Activated CD4-positive, alpha-beta T cell treated with anti-CD3 and anti-CD28 coated beads for 1 hour (primary cell): ENCODE results near the gene TTC23L.

Experiments
- DNase-seq: peaks from one replicate; pipeline ENCODE4 v3.0.0-alpha.2; 2020

TTC23L gene

DNA sequence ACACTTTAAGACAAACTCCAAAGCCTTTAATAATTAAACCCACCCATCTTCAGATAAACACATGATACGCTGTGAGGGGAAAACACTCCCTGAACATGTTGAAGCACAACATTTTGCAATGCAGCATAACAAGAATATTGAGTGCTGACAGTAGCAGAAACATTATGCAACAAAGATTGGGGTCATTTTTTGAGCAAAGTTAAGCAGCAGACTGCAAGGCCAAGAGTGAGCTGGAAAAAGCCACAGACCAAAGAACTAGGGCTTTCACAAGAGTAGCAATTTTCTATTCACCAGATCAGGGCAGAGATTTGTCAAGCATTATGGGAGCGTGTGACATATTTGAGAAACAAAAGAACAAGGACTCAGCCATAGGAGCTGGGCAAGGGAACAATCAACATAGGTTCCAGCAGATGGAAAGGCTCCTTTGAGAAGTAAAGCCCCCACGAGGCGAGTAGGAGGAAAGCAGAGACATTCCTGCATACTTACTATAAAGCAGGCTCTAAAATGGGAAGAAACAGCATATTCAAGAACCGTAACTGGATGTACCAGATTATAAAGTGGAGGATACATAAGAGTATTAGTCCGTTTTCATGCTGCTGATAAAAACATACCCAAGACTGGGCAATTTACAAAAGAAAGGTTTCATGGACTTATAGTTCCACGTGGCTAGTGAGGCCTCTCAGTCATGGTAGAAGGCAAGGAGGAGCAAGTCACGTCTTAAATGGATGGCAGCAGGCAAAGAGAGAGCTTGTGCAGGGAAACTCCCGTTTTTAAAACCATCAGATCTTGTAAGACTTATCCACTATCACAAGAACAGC lies 4.8 kb upstream of the TTC23L start:
- DNase-seq, result no peak

- no peak for DNase-seq
These were observed 4.2 kb upstream of the TTC23L start for GRCh38 chr5:34834794-34835089.

DNA sequence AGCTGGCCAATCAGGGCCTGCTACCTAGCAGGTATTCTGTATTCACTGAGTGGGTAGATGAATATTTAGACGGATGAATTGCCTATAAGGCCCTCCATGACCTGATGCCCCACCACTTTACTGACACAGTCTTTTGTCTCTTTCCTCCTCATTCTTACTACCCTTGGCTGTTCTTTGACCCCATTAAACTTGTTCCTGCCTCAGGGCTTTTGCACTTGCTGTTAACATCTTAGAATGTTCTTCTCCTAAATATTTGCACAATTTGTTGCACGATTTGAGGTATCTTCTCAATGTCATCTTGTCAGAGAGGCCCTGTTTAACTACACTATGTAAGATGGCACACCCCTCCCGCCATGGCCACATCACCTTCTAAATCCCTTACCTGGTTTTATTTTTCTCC lies 3.3 kb upstream of the TTC23L start:
- DNase-seq, result no peak

DNA sequence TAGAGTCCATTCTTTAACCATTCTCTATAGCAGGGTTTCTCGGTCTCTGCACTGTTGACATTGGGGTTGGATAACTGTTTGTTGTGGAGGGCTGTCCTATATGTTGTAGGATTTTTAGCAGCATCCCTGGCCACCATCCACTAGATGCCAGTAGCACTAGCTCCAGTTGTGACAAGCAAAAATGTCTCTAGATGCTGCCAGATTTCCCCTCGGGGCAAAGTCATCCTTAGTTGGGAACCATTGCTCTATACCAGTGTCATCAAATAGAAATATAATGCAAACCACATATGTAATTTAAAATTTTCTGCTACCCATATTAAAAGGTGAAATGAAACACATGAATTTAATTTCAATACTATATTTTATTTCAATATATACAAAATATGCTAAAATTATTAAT lies 2.9 kb downstream of the TTC23L start:
- no peak for DNase-seq

DNA sequence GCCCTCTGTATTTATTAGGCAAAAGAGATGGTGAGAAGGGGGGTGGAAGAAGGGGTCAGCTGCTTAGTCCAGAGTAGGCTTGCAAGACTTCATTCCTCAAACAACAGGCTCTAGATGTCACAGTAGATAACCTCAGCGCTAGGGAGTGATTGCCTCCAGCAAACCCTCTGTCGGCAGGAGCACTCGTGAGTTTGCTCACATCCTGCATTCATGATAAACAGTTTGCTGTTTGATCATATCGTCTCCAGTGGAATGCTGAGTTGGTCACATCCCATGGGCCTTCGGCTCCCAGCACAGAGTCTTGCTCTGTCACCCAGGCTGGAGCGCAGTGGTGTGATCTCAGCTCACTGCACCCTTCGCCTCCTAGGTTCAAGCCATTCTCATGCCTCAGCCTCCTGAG lies 3.6 kb downstream of the TTC23L start:
- DNase-seq, result no peak

DNA sequence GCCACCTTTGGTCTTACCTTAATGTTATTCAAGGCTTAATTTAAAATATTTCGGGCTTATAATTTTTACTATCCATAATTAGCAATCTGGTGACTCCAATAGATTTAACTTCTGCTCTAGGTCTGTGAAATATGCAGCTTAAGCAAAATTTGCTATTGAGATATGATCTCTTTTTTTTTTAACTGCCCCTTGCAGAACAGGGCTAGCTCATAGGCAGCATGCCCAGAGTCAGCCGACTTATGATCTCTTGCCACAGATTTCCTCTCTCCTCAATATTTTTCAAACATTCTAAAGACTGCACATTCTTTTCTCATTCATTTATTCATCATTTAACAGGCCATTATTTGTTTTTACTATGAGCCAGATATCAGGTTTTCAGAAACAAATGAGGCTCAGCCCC lies 4.5 kb downstream of the TTC23L start:
- no peak for DNase-seq

DNA sequence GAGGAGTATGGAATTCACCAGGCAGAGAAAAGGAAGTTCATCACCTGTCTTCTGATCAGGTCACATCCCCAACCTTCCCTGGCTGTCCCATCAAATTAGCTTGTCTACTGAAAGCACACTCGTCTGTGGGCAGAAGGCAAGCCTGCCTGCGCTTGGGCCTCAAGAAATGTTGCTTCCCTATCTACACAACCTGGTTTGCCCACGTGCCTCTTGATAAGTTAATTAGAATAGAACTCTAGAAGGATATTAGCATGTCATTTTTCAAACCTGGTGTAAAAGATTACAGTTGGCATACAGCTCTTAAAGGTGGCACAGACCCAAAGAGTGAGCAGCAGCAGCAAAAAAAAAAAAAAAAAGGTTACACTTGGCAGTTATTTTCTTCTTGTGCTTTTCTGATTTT lies 5.1 kb downstream of the TTC23L start:
- DNase-seq, result no peak

DNA sequence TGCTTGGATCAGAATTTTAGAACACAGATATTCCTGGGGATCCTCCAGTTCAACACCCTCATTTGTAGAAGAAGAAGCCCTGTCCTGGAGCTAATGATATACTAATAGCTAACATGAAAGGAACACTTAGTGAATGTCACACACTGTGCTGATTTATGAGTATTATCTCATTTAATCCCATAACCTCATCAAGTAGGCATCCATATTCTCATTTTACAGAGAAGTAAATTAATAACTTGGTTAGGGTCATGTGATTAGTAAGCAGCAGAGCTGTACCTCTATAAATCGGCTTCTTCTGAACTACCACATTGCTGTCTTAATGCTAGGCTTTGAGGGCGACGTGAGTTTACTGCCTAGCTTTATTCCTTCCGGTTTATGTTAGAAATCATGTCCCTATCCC lies 6.0 kb downstream of the TTC23L start:
- DNase-seq, result no peak

- DNase-seq, result no peak
These were observed 8.1 kb downstream of the TTC23L start for GRCh38 chr5:34847056-34847455.

- DNase-seq, result no peak
These were observed 8.6 kb downstream of the TTC23L start for GRCh38 chr5:34847552-34847951.

DNA sequence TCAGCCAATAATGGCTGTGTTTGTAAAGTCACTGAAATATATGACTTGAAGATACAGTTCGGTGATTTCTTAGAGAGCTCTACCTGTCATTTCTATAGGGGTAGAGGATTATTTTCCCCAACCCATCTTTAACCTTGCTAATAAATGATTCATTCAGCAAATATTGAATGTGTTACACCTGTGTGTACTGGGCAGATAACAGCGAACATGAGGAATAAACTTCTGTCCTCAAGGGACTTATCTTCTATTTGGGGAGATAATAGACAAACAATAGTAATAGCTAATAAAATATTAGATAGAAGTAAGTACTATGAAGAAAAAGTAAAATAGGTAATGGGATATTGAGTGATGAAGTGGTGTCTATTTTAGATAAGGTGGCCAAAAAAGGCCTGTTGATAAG lies 9.3 kb downstream of the TTC23L start:
- DNase-seq, result no peak

- no peak for DNase-seq
These were observed 10.3 kb downstream of the TTC23L start for GRCh38 chr5:34849253-34849652.

GRCh38 chr5:34854459-34855174 lies 15.7 kb downstream of the TTC23L start:
- DNase-seq, result no peak

DNA sequence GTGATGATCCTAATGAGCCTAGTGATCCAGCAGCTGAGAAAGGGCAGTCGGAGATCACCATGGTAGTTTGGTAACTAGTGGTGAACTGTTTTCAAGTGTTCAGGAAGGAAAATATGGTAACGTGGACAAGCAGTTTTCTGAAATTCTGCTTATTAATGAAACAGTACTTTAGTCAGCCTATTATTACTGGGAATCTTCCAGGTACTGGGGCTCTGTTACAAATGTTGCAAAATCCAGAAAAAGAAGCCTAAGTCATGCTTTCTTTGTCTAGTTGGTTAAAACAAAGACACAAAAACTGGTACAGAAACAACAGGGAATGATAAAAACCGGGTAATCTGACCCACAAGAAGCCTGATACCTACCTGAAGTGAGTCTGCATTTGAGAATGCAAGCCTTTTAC lies 18.2 kb downstream of the TTC23L start:
- DNase-seq, result no peak

GRCh38 chr5:34857894-34858293 lies 18.9 kb downstream of the TTC23L start:
- DNase-seq, result no peak

GRCh38 chr5:34858790-34859189 lies 19.8 kb downstream of the TTC23L start:
- DNase-seq, result no peak

DNA sequence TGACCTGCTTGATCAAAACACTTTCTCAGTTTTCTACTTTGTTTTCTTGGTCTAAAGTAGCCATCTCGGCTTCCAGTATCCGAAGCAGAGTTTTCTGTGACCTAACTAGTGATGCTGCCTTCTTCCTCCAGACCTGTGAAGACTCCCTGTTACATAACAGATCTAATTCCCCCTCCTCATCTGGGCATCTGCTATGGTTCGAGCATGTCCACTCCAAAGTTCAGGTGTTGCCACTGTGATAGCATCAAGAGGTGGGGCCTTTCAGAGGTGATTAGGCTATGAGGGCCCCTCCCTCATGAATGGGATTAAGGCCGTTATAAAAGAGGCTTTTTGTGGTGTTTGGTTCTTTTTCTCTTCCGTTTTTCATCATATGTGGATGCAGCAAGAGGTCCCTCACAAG lies 20.3 kb downstream of the TTC23L start:
- no peak for DNase-seq

DNA sequence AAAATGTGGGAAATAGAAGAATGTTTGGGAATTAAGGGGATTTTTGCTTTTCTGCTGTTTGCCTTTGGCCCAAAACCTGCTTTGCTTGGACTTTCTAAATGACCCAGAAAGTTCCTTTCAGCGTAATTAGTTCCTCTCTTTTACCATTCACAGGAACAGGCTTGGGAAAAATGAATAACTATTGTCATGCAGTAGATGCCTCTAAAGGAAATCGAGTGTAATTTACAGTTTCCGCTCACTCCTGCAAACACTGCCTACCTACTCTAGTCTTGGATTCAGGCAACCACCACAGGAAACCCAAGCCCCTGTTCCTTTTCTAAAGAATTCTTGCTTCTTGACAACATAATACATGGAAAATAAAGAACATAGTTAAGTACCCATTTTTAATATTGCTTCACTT lies 25.0 kb downstream of the TTC23L start:
- DNase-seq, result no peak

DNA sequence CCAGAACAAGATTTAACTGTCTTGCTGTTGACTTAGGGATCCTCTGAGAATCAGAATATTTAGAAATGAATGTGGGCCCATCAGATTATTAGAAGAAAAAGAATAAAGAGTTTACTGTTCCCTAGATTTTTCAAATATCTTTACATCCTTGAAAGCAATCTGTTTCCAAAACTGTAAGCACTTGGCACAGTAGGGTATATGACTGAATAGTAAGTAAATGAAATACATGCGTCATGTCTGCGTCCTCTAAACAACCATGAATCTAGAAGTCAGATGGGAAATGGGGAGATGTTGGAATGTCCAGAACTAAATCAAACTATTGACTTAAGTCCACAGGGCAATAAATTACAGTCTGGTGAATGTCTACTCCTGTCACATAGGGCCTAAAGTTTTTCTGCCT lies 26.1 kb downstream of the TTC23L start:
- no peak for DNase-seq

GRCh38 chr5:34866989-34867471 lies 28.1 kb downstream of the TTC23L start:
- no peak for DNase-seq

DNA sequence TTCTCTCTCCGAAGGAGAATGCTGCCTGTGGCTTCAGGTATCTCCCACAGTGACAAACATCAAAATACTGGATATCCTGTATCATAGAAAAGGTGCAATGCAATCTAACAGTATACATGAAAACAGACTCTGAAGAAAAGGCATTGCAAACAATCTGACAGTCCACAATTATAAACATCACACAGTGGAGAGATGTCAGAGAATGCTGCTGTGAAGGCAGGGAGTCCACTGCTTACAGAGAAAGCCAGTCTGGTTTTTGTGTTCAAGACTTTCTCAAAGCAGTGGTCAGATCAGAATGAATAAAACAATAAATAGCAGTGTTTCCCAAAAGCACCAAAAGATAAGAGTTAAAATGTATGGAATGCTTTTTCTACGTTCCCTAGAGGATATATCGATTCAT lies 28.7 kb downstream of the TTC23L start:
- no peak for DNase-seq

DNA sequence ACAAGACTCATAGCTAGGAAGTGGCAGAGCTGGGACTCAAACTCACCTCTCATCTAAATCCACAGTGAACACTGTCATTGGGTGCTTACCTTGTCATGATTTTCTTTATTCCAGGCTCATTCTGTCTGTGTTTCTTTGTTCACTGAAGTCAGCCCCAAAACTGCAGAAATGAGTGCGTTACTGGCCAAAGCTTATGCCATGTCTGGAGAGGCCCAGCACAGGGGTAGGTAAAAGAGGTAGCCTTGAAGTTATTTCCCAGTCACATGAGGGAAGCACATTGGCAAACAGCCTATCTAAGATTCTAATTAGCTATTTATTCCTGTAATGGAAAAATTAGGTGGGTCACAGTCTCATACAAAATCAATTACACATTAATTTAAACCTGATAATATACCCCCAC lies 29.8 kb downstream of the TTC23L start:
- no peak for DNase-seq

DNA sequence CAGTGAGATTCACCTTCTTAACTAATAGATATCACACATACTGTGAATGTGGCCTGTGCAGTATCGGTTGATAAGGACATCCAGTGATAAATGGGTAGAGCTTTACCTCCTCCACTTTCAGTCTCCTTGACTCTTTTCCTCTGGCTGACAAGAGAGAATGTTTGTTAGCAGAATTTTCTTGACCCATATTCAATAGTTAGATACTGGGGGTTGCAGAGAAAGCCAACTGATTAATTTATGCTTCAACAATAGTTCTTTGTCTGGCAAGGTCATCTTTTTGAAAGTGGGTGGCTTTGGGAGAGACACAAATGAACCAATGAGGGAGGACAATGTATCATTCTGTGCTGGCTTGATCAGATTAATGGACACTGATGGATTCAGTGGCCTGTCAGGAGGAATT lies 30.3 kb downstream of the TTC23L start:
- DNase-seq, result no peak

DNA sequence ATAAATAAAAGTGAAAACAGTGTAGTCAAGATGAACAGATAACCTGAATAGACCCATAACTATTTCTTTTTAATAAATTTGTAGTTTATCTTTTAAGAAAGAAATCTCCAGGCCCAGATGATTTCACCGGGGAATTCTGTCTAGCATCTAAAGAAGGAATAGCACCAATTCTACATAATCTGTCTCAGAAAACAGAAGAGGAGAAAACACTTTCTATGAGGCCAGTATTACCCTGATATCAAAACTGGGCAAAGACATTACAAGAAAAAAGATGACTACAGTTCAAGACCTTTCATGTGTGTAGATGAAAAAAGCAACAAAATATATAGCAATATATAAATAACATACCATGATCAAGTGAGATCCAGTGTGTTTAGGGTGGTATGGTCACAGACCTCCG lies 31.4 kb downstream of the TTC23L start:
- no peak for DNase-seq

- no peak for DNase-seq
These were observed 37.3 kb downstream of the TTC23L start for GRCh38 chr5:34876275-34876674.
